PC-3 (cell line): ENCODE data around the gene HADHB. TPM values are rescaled to one million over a fixed set of nuclear protein-coding genes. Genes with fewer than 3 reads are reported as not detected.
"Not testable (repeated sequence)": the region's sequence is repeated elsewhere in the genome, so short reads cannot be mapped to it uniquely, and the experiment has no call there.

Experiments
- ATAC-seq: fragments of 200-7000 bp; cut with Tn5 transposase; 2 replicates; pipeline ENCODE4 v1.9.1; 2020; ENCODE audit warnings: mild to moderate bottlenecking, moderate library complexity
- BruUV-seq: library from RNA; stranded (reverse); fragments of 400-500 nt; replicated peaks from 2 replicates; lab custom pipeline; 2021; lab: Mats Ljungman, UMichigan
- CTCF ChIA-PET: fragments of 300-600 bp; sonication (Branson Sonifier 250); formaldehyde crosslinking; loops from one replicate; lab custom pipeline; 2022; ENCODE audit warnings: antibody characterized with exemption; lab: Charles Lee
- POLR2A ChIA-PET: fragments of 300-600 bp; sonication (Branson Sonifier 250); formaldehyde crosslinking; loops from one replicate; lab custom pipeline; 2022; ENCODE audit warnings: antibody characterized with exemption; ENCODE audit not compliant: unreplicated experiment; lab: Charles Lee
- DNase-seq: peaks from one replicate; pipeline ENCODE4 v3.0.0-alpha.2; 2015
- H2AFZ ChIP-seq: fragments of 300-600 bp; sonication (generic); 2 replicates; pipeline ENCODE4 v1.6.0; 2016; ENCODE audit warnings: antibody characterized with exemption, low read length
- H3F3A ChIP-seq: fragments of 300-600 bp; sonication (generic); one replicate; pipeline ENCODE4 v1.6.0; 2017; ENCODE audit warnings: antibody characterized with exemption, low read length, control low read depth, mild to moderate bottlenecking; ENCODE audit not compliant: unreplicated experiment
- H3K27ac ChIP-seq: fragments of 300-600 bp; sonication (generic); 2 replicates; pipeline ENCODE4 v1.5.1; 2016; ENCODE audit warnings: mild to moderate bottlenecking, low read length
- H3K27me3 ChIP-seq: fragments of 300-600 bp; sonication (generic); 2 replicates; pipeline ENCODE4 v1.6.1; 2016; ENCODE audit warnings: low read length, mixed read lengths
- H3K36me3 ChIP-seq: fragments of 300-600 bp; sonication (generic); 2 replicates; pipeline ENCODE4 v1.6.1; 2016; ENCODE audit warnings: low read depth, mixed run types, low read length, mixed read lengths
- H3K4me1 ChIP-seq: fragments of 300-600 bp; sonication (generic); 2 replicates; pipeline ENCODE4 v1.5.1; 2016; ENCODE audit warnings: low read length; ENCODE audit not compliant: insufficient read depth
- H3K4me2 ChIP-seq: fragments of 300-600 bp; sonication (generic); 2 replicates; pipeline ENCODE4 v1.6.0; 2016; ENCODE audit warnings: low read length
- H3K4me3 ChIP-seq: fragments of 300-600 bp; sonication (generic); 2 replicates; pipeline ENCODE4 v1.5.1; 2016; ENCODE audit warnings: mild to moderate bottlenecking, low read length, mixed read lengths
- H3K79me2 ChIP-seq: fragments of 300-600 bp; sonication (generic); 2 replicates; pipeline ENCODE4 v1.6.1; 2017; ENCODE audit warnings: low read length, mixed read lengths
- H3K9ac ChIP-seq: fragments of 300-600 bp; sonication (generic); 2 replicates; pipeline ENCODE4 v1.6.0; 2016; ENCODE audit warnings: mild to moderate bottlenecking, low read length
- H3K9me2 ChIP-seq: fragments of 300-600 bp; sonication (generic); replicated peaks from 2 replicates; pipeline ENCODE4 v1.6.1; 2016; ENCODE audit warnings: mixed run types, low read length, mixed read lengths
- H3K9me3 ChIP-seq: fragments of 300-600 bp; sonication (generic); 2 replicates; pipeline ENCODE4 v1.6.1; 2016; ENCODE audit warnings: low read length, mixed read lengths
- H4K20me1 ChIP-seq: fragments of 300-600 bp; sonication (generic); 2 replicates; pipeline ENCODE4 v1.6.1; 2016; ENCODE audit warnings: low read length, mixed read lengths
- CTCF ChIP-seq: fragments of 300-600 bp; sonication (generic); conservative IDR thresholded peaks from 2 replicates; pipeline ENCODE4 v1.5.1; 2017; ENCODE audit warnings: antibody characterized with exemption, low read depth, mild to moderate bottlenecking, low read length
- EZH2 ChIP-seq: fragments of 300-600 bp; sonication (generic); IDR thresholded peaks from one replicate; pipeline ENCODE4 v1.6.1; 2017; ENCODE audit warnings: antibody characterized with exemption, mild to moderate bottlenecking, low read length; ENCODE audit not compliant: unreplicated experiment
- EZH2phosphoT487 ChIP-seq: fragments of 300-600 bp; sonication (generic); IDR thresholded peaks from 2 replicates; pipeline ENCODE4 v1.6.1; 2018; ENCODE audit warnings: mild to moderate bottlenecking, antibody characterized with exemption, low read length, borderline replicate concordance
- intact Hi-C: fragments of 100-400 bp; cut with micrococcal nuclease; formaldehyde crosslinking; loops from 2 replicates; pipeline ENCODE4 v1.9.0; 2023
- total RNA-seq: library from RNA; depleted of rRNA; stranded (reverse); fragments of >200 nt; gene quantifications from 2 replicates; pipeline ENCODE4 v1.2.3, GENCODE V29; 2014

The HADHB gene
- total RNA-seq, 1 experiment from 2014 or later = 72.3 TPM

- H3K4me3 ChIP-seq = no peak overlapping the region
- no peaks in the 10 kb centered on the region for H4K20me1 ChIP-seq
- no peaks in the 10 kb centered on the region for H3K36me3 ChIP-seq
- H2AFZ ChIP-seq = peak overlapping the region; percentile 46
- ChIA-PET CTCF (no interaction called here), POLR2A (no interaction called here)
- peaks cover 17% of the 10 kb centered on the region for H3K4me1 ChIP-seq
- H3K27me3 ChIP-seq = no peaks in the 10 kb centered on the region
- DNase-seq (no peak), ATAC-seq (no peak)
- no peaks in the 10 kb centered on the region for H3K9me3 ChIP-seq
- H3K27ac ChIP-seq = no peak overlapping the region
- no TSS peak for BruUV-seq
- H3K9ac ChIP-seq = no peak overlapping the region
- no peaks in the 10 kb centered on the region for H3K79me2 ChIP-seq
- no peaks in the 10 kb centered on the region for H3F3A ChIP-seq
- no peak for TF ChIP-seq EZH2
- TF ChIP-seq CTCF = no peak
- no peak for TF ChIP-seq EZH2phosphoT487
- H3K4me2 ChIP-seq = no peak overlapping the region
- intact Hi-C loops = no loop called here
- H3K9me2 ChIP-seq = no peaks in the 10 kb centered on the region
These were observed 55.6 kb downstream of the HADHB start for GRCh38 chr2:26300234-26300925.

- Histone ChIP-seq H4K20me1 (no peaks in the 10 kb centered on the region), H3K36me3 (no peaks in the 10 kb centered on the region), H3K4me3 (no peak overlapping the region), H3F3A (no peaks in the 10 kb centered on the region), H3K79me2 (no peaks in the 10 kb centered on the region), H3K27ac (no peak overlapping the region), H3K9ac (no peak overlapping the region), H3K27me3 (no peaks in the 10 kb centered on the region), H3K4me2 (no peak overlapping the region), H3K9me3 (no peaks in the 10 kb centered on the region), H2AFZ (peak overlapping the region; percentile 11; the same call in 1 of the 2 replicates), H3K4me1 (peaks cover 17% of the 10 kb centered on the region), H3K9me2 (no peaks in the 10 kb centered on the region)
- TF ChIP-seq CTCF (no peak), EZH2 (no peak), EZH2phosphoT487 (no peak)
- BruUV-seq = no TSS peak
- ATAC-seq (peak; percentile 58), DNase-seq (peak; percentile 74)
- ChIA-PET CTCF (no interaction called here), POLR2A (interaction anchor here (0.6 kb wide), 2 partner anchors 85 to 108 kb away, joined by 3 read pairs; no protein-coding TSS in a partner anchor)
- intact Hi-C loops = no loop called here
These were observed 58.1 kb downstream of the HADHB start for GRCh38 chr2:26302846-26303245.

GRCh38 chr2:26305094-26305493 lies 60.4 kb downstream of the HADHB start:
- intact Hi-C loops, H3K9me3 ChIP-seq, H3K4me2 ChIP-seq, H3K79me2 ChIP-seq, H3K9me2 ChIP-seq, H3K4me1 ChIP-seq, POLR2A ChIA-PET, DNase-seq, H3K9ac ChIP-seq, H2AFZ ChIP-seq, H3K27me3 ChIP-seq, H3F3A ChIP-seq, ATAC-seq, H3K36me3 ChIP-seq, H3K4me3 ChIP-seq, H3K27ac ChIP-seq, BruUV-seq, H4K20me1 ChIP-seq: not testable (repeated sequence)
- CTCF ChIA-PET = interaction anchor here (0.6 kb wide), 1 partner anchor 215 kb away, joined by 3 read pairs; no protein-coding TSS in a partner anchor
